Measurements from ENCODE around the gene SUSD1.

SUSD1 gene

DNA sequence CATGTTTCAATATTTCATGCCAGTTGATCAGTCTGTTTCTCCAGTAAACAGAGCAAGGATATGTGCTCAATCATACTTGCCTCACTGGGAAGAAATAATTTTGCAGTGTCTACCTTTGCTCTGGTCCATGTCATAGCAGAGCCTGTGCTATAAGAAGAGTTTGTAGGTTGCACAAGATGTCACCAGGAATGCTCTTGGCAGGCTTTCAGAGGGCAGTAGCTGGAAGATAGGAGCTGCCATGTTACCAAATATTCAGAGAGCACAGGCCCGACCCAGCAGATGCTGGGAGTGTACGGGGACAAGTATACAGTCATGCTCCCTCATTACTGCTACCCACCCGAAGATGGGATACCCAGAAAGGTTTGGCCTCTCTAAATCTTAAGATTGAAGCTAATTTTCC, 175.8 kb downstream of the SUSD1 start:
- TF ChIP-seq, protein P1, sequence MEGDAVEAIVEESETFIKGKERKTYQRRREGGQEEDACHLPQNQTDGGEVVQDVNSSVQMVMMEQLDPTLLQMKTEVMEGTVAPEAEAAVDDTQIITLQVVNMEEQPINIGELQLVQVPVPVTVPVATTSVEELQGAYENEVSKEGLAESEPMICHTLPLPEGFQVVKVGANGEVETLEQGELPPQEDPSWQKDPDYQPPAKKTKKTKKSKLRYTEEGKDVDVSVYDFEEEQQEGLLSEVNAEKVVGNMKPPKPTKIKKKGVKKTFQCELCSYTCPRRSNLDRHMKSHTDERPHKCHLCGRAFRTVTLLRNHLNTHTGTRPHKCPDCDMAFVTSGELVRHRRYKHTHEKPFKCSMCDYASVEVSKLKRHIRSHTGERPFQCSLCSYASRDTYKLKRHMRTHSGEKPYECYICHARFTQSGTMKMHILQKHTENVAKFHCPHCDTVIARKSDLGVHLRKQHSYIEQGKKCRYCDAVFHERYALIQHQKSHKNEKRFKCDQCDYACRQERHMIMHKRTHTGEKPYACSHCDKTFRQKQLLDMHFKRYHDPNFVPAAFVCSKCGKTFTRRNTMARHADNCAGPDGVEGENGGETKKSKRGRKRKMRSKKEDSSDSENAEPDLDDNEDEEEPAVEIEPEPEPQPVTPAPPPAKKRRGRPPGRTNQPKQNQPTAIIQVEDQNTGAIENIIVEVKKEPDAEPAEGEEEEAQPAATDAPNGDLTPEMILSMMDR (conservative IDR thresholded peaks at IDR 0.05; ENCODE audit: low read depth, low read length), result no peak
- Histone ChIP-seq H3K4me1 (ENCODE audit: low read depth, poor library complexity, severe bottlenecking) (no peaks in the 10 kb centered on the region), H3K27ac (no peak overlapping the region), H3K27me3 (ENCODE audit: insufficient read depth, low read depth) (no peaks in the 10 kb centered on the region), H3K4me3 (IDR thresholded peaks at IDR 0.05; ENCODE audit: insufficient read depth, low read depth, low read length) (no peak overlapping the region), H3K4me2 (no peak overlapping the region), H3K79me2 (ENCODE audit: insufficient read depth, low read depth) (no peaks in the 10 kb centered on the region), H3K9ac (no peak overlapping the region), H3K36me3 (ENCODE audit: insufficient read depth) (no peaks in the 10 kb centered on the region), H2AFZ (ENCODE audit: low read depth) (no peak overlapping the region), H4K20me1 (ENCODE audit: insufficient read depth) (no peaks in the 10 kb centered on the region)

DNA sequence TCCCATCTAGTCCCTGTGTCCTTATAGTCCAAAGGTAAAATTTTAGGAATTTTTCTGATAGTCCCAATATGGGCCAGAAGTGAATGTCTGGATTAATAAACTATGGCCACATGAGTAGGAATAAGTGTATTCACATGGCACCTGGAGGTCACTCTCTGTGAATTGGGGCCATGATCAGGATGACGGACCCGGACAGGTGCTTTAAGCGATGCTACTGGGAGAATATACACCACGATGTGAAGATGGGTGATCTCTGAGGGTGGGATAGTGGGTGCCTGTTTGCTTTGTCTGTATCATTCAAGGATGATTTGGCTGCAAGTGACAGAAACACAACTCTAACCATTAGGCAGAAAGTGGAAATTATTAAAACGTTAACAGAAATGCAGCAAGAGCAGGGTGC, 177.3 kb downstream of the SUSD1 start:
- TF ChIP-seq, protein P1 (conservative IDR thresholded peaks at IDR 0.05; ENCODE audit: low read depth, low read length), result no peak
- Histone ChIP-seq H3K4me1 (ENCODE audit: low read depth, poor library complexity, severe bottlenecking) (no peaks in the 10 kb centered on the region), H3K36me3 (ENCODE audit: insufficient read depth) (no peaks in the 10 kb centered on the region), H3K27me3 (ENCODE audit: insufficient read depth, low read depth) (no peaks in the 10 kb centered on the region), H3K4me2 (no peak overlapping the region), H3K27ac (no peak overlapping the region), H3K4me3 (IDR thresholded peaks at IDR 0.05; ENCODE audit: insufficient read depth, low read depth, low read length) (no peak overlapping the region), H3K9ac (no peak overlapping the region), H4K20me1 (ENCODE audit: insufficient read depth) (no peaks in the 10 kb centered on the region), H3K79me2 (ENCODE audit: insufficient read depth, low read depth) (no peaks in the 10 kb centered on the region), H2AFZ (ENCODE audit: low read depth) (no peak overlapping the region)

DNA sequence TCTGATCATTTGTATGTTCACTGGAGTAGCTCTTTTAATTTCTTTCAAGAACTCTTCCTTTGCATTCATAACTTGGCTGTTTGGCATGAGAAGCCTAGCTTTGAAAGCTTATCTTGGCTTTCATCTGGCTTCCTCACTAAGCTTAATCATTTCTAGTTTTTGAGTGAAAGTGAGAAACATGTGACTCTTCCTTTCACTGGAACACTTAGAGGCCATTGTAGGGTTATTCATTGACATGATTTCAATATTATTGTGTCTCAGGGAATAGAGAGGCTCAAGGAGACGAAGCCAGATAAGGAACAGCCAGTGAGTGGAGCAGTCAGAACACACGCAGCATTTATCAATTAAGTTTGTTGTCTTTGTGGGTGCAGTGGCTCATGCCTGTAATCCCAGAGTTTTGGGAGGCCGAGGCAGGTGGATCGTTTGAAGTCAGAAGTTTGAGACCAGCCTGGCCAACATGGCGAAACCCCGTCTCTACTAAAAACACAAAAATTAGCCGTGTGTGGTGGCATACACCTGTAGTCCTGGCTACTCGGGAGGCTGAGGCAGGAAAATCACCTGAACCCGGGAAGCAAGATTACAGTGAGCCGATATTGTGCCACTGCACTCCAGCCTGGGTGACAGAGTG, 180.2 kb downstream of the SUSD1 start:
- TF ChIP-seq, protein P1 (conservative IDR thresholded peaks at IDR 0.05; ENCODE audit: low read depth, low read length), result no peak
- H3K9ac ChIP-seq, result no peak overlapping the region
- H4K20me1 ChIP-seq (ENCODE audit: insufficient read depth), result no peaks in the 10 kb centered on the region
- no peaks in the 10 kb centered on the region for H3K27me3 ChIP-seq (ENCODE audit: insufficient read depth, low read depth)
- no peak overlapping the region for H2AFZ ChIP-seq (ENCODE audit: low read depth)
- peaks cover 3% of the 10 kb centered on the region for H3K4me1 ChIP-seq (ENCODE audit: low read depth, poor library complexity, severe bottlenecking)
- no peak overlapping the region for H3K4me2 ChIP-seq
- H3K4me3 ChIP-seq (IDR thresholded peaks at IDR 0.05; ENCODE audit: insufficient read depth, low read depth, low read length), result no peak overlapping the region
- no peaks in the 10 kb centered on the region for H3K36me3 ChIP-seq (ENCODE audit: insufficient read depth)
- no peaks in the 10 kb centered on the region for H3K79me2 ChIP-seq (ENCODE audit: insufficient read depth, low read depth)
- H3K27ac ChIP-seq, result no peak overlapping the region

DNA sequence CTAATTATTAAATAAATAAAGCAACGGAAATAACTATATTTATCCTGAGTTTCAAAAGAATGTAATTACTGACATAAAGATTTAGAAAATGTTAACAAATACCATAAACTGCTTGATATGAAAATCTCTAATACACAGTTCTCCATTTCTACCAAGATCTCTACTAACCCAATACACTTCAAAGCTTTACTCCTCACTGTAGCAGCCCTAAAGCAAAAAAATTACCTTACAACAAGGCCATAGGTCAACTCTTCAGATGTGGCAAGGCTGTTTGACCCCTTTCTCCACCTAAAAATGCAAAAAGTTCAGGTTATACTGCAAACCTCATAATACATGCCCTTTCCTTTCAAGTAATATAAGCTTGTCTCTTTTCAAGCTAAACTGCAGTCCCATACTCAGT, 181.8 kb downstream of the SUSD1 start:
- Histone ChIP-seq H2AFZ (ENCODE audit: low read depth) (no peak overlapping the region), H3K9ac (no peak overlapping the region), H3K27me3 (ENCODE audit: insufficient read depth, low read depth) (no peaks in the 10 kb centered on the region), H3K36me3 (ENCODE audit: insufficient read depth) (no peaks in the 10 kb centered on the region), H3K79me2 (ENCODE audit: insufficient read depth, low read depth) (no peaks in the 10 kb centered on the region), H3K4me1 (ENCODE audit: low read depth, poor library complexity, severe bottlenecking) (peaks cover 3% of the 10 kb centered on the region), H4K20me1 (ENCODE audit: insufficient read depth) (no peaks in the 10 kb centered on the region), H3K4me2 (no peak overlapping the region), H3K4me3 (IDR thresholded peaks at IDR 0.05; ENCODE audit: insufficient read depth, low read depth, low read length) (no peak overlapping the region), H3K27ac (no peak overlapping the region)
- TF ChIP-seq, protein P1 (conservative IDR thresholded peaks at IDR 0.05; ENCODE audit: low read depth, low read length), result no peak
